ENCODE measurements around the gene HAAO. TPM values are rescaled to one million over a fixed set of nuclear protein-coding genes. Genes with fewer than 3 reads are reported as not detected.

HAAO gene
- total and polyA plus RNA-seq, 2 of the 13 experiments (the other 11 are each of a cell fraction or from before 2014, with no cell fraction given), result 36.1 to 42.7 TPM

DNA sequence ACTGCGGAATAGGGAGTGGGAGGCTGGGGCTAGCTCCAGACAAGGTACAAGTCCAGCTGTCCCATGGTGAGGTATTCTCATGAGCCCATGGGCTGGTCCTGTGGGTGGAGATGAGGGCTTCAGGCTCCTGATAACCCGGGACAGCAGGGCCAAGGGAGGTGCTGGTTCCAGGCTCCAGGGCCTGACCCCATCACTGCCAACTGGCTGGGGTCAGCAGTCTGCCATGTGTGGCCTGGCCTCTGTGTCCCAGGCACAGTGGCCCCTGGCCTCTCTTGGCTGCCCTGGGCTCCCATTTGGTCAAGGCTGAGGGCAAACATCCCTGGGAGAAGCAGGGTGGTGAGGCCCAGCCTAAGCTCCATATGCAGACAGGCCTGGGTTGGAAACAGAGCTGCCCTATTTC is 27.5 kb downstream of the HAAO start:
- ChIA-PET CTCF (ENCODE audit: low intra/inter-chr PET ratio, low total read pairs) (no interaction called here), POLR2A (no interaction called here)
- H3K79me2 ChIP-seq (ENCODE audit: insufficient read depth, low read length), result no peaks in the 10 kb centered on the region
- BruUV-seq (replicated peaks), result no TSS peak
- H3K36me3 ChIP-seq (replicated peaks in 1 of 2; ENCODE audit: control insufficient read depth in 1 of 2, insufficient read depth in 2 of 2, low read length in 2 of 2), result peaks cover 0 to 1% of the 10 kb centered on the region in 2 experiments; a peak in 3 of 5 replicates
- H4K20me1 ChIP-seq (ENCODE audit: insufficient read depth, low read length), result no peaks in the 10 kb centered on the region
- no peak overlapping the region for H3K9ac ChIP-seq (ENCODE audit: insufficient read depth, low read depth, low read length)
- 0 out of 2 replicates have a peak, but pooled peaks have one; percentile 39 for TF ChIP-seq ZNF274 (CRISPR knock-in tag; IDR thresholded peaks at IDR 0.05)
- TF ChIP-seq, protein P1, sequence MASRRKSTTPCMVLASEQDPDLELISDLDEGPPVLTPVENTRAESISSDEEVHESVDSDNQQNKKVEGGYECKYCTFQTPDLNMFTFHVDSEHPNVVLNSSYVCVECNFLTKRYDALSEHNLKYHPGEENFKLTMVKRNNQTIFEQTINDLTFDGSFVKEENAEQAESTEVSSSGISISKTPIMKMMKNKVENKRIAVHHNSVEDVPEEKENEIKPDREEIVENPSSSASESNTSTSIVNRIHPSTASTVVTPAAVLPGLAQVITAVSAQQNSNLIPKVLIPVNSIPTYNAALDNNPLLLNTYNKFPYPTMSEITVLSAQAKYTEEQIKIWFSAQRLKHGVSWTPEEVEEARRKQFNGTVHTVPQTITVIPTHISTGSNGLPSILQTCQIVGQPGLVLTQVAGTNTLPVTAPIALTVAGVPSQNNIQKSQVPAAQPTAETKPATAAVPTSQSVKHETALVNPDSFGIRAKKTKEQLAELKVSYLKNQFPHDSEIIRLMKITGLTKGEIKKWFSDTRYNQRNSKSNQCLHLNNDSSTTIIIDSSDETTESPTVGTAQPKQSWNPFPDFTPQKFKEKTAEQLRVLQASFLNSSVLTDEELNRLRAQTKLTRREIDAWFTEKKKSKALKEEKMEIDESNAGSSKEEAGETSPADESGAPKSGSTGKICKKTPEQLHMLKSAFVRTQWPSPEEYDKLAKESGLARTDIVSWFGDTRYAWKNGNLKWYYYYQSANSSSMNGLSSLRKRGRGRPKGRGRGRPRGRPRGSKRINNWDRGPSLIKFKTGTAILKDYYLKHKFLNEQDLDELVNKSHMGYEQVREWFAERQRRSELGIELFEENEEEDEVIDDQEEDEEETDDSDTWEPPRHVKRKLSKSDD (CRISPR knock-in tag; IDR thresholded peaks at IDR 0.05; ENCODE audit: low read depth), result 0 out of 2 replicates have a peak, but pooled peaks have one; percentile 3
- no peak for TF ChIP-seq SALL2 (CRISPR knock-in tag; IDR thresholded peaks at IDR 0.05)
- DNase-seq (ENCODE audit: low spot score) (no peak), ATAC-seq (no peak), FAIRE-seq (no peak)
- no peaks in the 10 kb centered on the region for H3K4me1 ChIP-seq (ENCODE audit: insufficient read depth, low read length)
- 93% methylated on average over 2 of the region's 2 CpGs for WGBS (ENCODE audit: low lambda C conversion rate)
- no peak overlapping the region for H3K4me3 ChIP-seq (replicated peaks in 1 of 3; ENCODE audit: insufficient read depth in 1 of 3, low read depth in 2 of 3, low read length in 3 of 3)
- H3K9me3 ChIP-seq (ENCODE audit: low read length), result no peaks in the 10 kb centered on the region
- intact Hi-C loops (cut with micrococcal nuclease; ENCODE audit: unreplicated experiment), result no loop called here
- no peak overlapping the region for H2AFZ ChIP-seq (ENCODE audit: low read length)
- no peak overlapping the region for H3K27ac ChIP-seq (ENCODE audit: extremely low read length, insufficient read depth, low read length)
- in situ Hi-C loops (cut with HindIII; ENCODE audit: extremely low pct_ligation_motif_present, low pct_unique_long_range_greater_than_20kb), result no loop called here
- H3K27me3 ChIP-seq (ENCODE audit: control insufficient read depth in 1 of 2, insufficient read depth in 2 of 2, low read length in 2 of 2), result no peaks in the 10 kb centered on the region
- no peak overlapping the region for H3K4me2 ChIP-seq (ENCODE audit: low read depth, low read length)

DNA sequence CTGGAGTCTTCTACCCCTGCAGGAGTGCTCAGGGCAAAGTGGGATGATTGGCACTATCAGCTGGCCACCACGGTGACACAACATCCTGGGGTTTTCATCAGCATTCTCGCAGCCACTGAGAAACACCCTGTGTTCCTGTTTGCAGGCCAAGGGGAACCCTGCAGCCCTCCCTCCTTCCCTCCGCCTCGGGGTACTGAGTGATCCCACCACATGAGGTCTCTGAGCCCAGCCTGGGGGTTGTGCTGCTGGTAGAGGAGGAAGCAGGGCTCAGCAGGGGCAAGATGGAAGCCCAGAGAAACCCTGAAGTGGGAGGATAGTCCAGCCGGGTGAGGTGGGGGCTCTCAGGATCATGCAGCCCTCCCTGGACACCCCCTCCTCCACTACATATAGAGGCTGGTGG is 28.3 kb downstream of the HAAO start, which contains the start of gene OXER1:
OXER1 (minus strand) TSS at position 40 of the 400 bp plus-strand sequence. CDS start 73 bp downstream, outside the sequence.
- no peaks in the 10 kb centered on the region for H3K79me2 ChIP-seq (ENCODE audit: insufficient read depth, low read length)
- H3K27me3 ChIP-seq (ENCODE audit: control insufficient read depth in 1 of 2, insufficient read depth in 2 of 2, low read length in 2 of 2), result no peaks in the 10 kb centered on the region
- H3K9me3 ChIP-seq (ENCODE audit: low read length), result no peaks in the 10 kb centered on the region
- no peak within 1 kb of the TSS for H3K4me3 ChIP-seq (replicated peaks in 1 of 3; ENCODE audit: insufficient read depth in 1 of 3, low read depth in 2 of 3, low read length in 3 of 3)
- TF ChIP-seq ZNF768 (CRISPR knock-in tag; IDR thresholded peaks at IDR 0.05) (no peak), ZNF816 (CRISPR knock-in tag; IDR thresholded peaks at IDR 0.05; ENCODE audit: borderline replicate concordance) (no peak), KMT2A (CRISPR knock-in tag; IDR thresholded peaks at IDR 0.05) (0 out of 2 replicates have a peak, but pooled peaks have one; percentile 21), EED (CRISPR knock-in tag; IDR thresholded peaks at IDR 0.05) (peak; percentile 19; the same call in 1 of the 2 replicates), ZMYM2 (CRISPR knock-in tag; IDR thresholded peaks at IDR 0.05) (no peak), THYN1 (CRISPR knock-in tag; IDR thresholded peaks at IDR 0.05; ENCODE audit: borderline replicate concordance, low read depth) (no peak), RBM22 (optimal IDR thresholded peaks at IDR 0.05; ENCODE audit: low read length) (peak; percentile 37), FOSL1 (CRISPR knock-in tag; IDR thresholded peaks at IDR 0.05; ENCODE audit: borderline replicate concordance) (no peak)
- TF ChIP-seq, protein P2, sequence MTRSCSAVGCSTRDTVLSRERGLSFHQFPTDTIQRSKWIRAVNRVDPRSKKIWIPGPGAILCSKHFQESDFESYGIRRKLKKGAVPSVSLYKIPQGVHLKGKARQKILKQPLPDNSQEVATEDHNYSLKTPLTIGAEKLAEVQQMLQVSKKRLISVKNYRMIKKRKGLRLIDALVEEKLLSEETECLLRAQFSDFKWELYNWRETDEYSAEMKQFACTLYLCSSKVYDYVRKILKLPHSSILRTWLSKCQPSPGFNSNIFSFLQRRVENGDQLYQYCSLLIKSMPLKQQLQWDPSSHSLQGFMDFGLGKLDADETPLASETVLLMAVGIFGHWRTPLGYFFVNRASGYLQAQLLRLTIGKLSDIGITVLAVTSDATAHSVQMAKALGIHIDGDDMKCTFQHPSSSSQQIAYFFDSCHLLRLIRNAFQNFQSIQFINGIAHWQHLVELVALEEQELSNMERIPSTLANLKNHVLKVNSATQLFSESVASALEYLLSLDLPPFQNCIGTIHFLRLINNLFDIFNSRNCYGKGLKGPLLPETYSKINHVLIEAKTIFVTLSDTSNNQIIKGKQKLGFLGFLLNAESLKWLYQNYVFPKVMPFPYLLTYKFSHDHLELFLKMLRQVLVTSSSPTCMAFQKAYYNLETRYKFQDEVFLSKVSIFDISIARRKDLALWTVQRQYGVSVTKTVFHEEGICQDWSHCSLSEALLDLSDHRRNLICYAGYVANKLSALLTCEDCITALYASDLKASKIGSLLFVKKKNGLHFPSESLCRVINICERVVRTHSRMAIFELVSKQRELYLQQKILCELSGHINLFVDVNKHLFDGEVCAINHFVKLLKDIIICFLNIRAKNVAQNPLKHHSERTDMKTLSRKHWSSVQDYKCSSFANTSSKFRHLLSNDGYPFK (CRISPR knock-in tag; IDR thresholded peaks at IDR 0.05; ENCODE audit: borderline replicate concordance), result 0 out of 2 replicates have a peak, but pooled peaks have one; percentile 21
- no peak within 1 kb of the TSS for H2AFZ ChIP-seq (ENCODE audit: low read length)
- intact Hi-C loops (cut with micrococcal nuclease; ENCODE audit: unreplicated experiment) (no loop called here), in situ Hi-C loops (cut with HindIII; ENCODE audit: extremely low pct_ligation_motif_present, low pct_unique_long_range_greater_than_20kb) (no loop called here)
- no peak for FAIRE-seq
- no peak for DNase-seq (ENCODE audit: low spot score)
- no peak within 1 kb of the TSS for H3K27ac ChIP-seq (ENCODE audit: extremely low read length, insufficient read depth, low read length)
- POLR2A ChIA-PET, result interaction anchor here (0.7 kb wide), 1 partner anchor 29 kb away, joined by 3 read pairs; the partner anchor contains the start of gene HAAO
- no peaks in the 10 kb centered on the region for H4K20me1 ChIP-seq (ENCODE audit: insufficient read depth, low read length)
- no peaks in the 10 kb centered on the region for H3K4me1 ChIP-seq (ENCODE audit: insufficient read depth, low read length)
- no TSS peak for BruUV-seq (replicated peaks)
- CTCF ChIA-PET (ENCODE audit: low intra/inter-chr PET ratio, low total read pairs), result no interaction called here
- no peak for ATAC-seq
- no peak within 1 kb of the TSS for H3K9ac ChIP-seq (ENCODE audit: insufficient read depth, low read depth, low read length)
- no peak within 1 kb of the TSS for H3K4me2 ChIP-seq (ENCODE audit: low read depth, low read length)
- no peaks in the 10 kb centered on the region; a peak in 2 of 5 replicates for H3K36me3 ChIP-seq (replicated peaks in 1 of 2; ENCODE audit: control insufficient read depth in 1 of 2, insufficient read depth in 2 of 2, low read length in 2 of 2)
- 81% methylated on average over 5 of the region's 5 CpGs for WGBS (ENCODE audit: low lambda C conversion rate)
